NOMO-1 (cell line): ENCODE data around the gene HEXD.

Experiments used
- DNase-seq, 2 experiments: peaks; one replicate each; lab custom pipeline; 2025; ENCODE audit not compliant: unreplicated experiment in 2 of 2; lab: John Stamatoyannopoulos, UW

Gene HEXD

DNA sequence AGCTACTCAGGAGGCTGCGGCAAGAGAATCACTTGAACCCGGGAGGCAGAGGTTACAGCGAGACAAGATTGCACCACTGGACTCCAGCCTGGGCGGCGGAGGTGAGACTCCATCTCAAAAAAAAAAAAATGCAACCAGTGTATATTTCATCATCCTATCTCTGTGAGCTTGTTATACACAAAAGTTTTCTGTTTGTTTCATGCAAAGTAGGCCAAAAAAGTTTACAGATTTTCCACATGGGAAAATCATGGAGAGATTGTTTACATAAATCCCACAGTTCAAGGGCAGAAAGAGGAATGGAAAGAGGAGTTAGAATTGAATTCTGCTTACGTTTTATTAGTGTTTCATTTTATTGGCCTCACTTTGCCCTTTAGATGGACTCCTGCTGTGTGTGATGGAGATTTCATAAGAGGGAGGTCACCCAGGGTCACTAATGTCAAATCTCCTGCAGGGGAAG lies 65.1 kb downstream of the HEXD start:
- DNase-seq, result no peak

DNA sequence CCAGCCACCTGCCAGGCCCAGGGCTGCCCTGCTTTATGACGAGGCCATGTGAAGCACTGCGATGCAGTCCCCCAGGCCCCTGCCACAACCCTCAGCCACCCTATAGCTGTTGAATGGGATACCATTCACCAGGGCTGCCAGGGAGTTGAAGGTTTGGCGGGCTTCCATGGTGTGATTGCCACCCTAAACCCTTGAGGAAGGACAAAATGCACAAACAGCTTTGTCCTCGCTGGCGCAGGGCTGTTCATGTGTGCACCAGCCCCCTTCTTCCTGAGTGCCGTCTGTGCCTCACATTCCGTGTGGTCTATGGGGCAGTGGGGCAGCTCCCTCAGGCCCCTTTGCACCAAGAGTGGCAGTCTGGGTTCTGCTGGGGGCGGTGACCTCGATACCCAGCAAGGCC lies 65.7 kb downstream of the HEXD start:
- no peak for DNase-seq

DNA sequence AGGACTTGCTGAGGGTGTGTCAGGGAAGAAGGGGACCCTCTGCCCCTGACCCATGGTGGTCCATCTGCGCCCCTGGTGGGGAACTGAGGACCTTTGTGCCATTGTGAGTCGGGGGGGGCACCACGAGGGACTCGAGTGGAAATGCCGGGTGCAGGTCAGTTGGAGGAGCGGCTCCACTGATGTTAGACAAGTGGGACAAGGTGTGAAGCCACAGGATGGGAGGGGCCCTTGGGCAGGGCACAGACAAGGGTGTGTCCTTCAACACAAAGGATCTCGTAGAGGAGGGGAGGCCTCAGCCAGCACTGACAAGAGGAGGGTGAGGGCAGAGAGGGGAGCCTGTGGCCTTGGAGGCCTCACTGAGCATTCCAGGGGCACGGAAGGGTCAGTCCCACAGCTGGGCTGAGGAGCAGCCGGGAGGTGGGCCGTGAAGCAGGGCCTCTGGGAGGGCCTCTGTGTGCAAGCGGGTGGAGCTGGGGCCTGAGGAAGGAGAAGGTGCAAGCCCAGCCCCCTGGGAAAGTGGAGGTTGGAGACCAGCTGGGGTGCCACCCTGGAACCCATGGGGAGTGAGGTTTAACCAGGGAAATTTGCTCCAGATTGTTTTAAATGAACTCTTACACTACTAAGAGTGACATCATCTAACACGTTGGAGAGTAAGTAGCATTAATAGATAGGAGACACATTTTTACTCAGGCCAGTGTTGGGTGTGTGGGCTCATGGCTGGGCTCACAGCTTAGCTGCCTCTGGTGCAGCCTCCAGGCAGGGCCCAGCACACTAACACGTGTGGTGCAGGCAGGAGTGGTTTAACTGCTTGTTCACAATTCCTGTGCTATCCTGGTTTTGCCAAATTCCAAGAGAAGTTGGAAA lies 68.3 kb downstream of the HEXD start:
- DNase-seq, result no peak

DNA sequence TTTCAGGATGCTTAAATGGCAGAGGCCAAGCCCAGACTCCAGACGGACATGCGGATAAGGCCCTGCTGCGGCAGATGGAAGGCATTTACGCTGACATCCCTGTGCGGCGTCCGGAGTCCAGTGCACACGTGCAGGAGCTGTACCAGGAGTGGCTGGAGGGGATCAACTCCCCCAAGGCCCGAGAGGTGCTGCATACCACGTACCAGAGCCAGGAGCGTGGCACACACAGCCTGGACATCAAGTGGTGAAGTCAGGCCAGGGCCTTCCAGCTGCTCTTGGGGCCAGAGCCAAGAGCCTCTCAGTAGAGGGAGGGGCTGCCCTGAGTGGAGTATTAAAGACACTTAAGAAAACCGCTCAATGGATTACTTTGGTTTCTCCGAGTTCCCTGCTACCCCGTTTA lies 69.8 kb downstream of the HEXD start:
- DNase-seq, result no peak

DNA sequence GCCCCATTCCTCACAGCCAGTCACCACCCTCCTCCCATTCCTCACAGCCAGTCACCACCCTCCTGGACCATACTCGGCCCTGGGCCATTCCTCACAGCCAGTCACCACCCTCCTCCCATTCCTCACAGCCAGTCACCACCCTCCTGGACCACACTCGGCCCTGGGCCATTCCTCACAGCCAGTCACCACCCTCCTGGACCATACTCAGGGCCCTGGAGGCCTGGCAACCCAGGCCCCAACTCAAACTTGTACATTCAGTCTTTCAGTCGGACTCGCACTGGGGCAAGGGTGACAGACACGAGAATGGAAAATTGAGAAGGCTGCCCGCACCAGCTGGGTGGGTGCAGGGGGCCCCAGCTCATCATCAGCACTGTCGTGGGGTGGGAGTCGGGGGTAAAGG lies 71.0 kb downstream of the HEXD start:
- no peak for DNase-seq

DNA sequence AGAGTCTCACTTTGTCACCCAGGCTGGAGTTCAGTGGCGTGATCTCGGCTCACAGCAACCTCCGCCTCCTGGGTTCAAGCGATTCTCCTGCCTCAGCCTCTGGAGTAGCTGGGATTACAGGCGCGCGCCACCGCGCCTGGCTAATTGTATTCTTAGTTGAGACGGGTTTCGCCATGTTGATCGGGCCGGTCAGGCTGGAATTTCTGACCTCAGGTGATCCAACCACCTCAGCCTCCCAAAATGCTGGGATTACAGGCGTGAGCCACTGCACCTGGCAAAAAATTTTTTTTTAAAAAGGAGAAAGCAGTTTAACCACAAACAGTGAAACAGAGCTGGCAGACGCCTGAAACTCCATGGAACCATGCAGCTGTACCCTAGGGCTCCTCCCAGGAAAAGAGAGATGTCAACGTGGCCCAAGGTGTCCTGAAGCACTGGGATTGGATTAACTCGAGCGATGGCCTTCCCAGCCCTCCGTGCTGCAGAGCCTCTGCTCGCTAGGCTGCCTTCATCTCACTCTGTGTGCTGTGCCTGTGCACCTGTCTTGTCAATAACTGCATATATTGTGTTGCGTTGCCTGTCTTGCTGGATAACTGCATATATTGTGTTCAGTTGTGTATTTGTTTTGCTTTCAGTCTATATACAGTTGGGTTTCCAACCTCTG lies 71.8 kb downstream of the HEXD start:
- DNase-seq, result no peak

DNA sequence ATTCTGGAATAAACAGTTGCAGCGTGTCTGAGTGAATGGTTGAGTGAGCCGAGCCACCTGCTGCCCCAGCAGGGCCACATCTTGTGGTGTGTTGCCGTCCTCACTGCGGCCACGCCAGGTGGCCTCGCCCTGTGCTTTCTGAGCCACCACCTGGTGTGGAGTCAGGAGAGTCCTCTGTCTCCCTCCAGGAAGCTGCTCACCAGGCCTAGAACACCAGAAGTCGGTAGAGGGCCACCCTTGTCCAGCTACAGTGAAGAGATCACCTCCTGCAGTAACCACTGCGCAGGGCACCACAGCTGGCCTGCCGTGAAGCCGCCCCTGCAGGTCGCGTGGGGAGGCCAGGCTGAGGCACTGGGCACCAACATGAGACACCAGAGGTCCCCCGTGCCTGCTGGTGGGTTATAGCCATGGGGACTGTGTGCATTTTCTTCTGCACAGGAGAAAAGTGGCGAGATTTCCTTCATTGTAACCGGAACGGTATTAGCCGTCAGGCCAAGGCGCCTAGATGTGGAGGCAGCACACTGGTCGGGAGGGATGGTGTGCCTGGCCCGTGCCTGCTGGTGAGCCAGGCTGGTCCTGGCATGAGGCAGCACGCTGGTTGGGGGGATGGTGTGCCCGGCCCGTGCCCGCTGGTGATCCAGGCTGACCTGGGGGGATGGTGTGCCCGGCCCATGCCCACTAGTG lies 72.5 kb downstream of the HEXD start:
- DNase-seq, result no peak

DNA sequence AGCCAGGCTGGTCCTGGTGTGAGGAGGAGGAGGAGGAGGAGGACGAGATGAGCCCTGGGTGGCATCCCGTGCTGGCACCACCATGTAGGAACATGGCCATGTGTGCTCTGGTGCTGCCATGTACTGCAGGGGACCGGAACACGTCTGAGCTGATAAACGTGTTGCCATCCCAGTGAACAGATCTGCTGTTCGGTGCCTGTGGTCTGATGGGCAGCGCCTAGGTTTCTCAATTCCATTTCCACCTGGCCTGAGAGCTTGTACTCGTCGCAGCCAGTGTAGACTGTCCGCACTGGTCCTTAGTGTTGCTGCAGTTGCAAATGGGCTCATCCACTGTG lies 73.0 kb downstream of the HEXD start:
- no peak for DNase-seq

DNA sequence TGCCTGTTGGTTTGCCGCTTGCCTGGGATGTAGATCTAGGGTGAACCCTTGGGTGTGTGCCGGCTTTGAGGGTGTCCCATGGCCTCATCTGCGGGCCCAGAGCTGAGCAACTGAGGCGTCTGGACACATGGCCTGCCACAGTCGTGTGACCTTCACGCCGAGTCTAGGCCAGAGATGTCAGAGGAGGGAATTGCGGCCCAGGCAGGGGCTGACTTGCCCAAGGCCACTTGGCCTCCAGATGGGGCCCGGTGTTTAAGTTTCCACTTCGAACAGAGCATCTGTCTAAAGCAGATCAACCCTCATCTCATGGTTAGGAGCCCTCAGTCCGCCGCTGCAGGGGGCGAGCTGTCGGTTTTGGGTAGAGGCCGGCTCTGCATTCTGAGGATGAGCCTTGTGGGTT lies 73.4 kb downstream of the HEXD start:
- no peak for DNase-seq
